ENCODE measurements around the gene C5. TPM values are rescaled to one million over a fixed set of nuclear protein-coding genes. Genes with fewer than 3 reads are reported as not detected.

C5 gene
- total RNA-seq, 1 experiment from 2014 or later: 0.66 TPM

GRCh38 chr9:120935383-120935857 is 114.7 kb downstream of the C5 start:
- H3K4me1 ChIP-seq (ENCODE audit: control insufficient read depth in 1 of 2, insufficient read depth in 2 of 2, low read length in 2 of 2): peaks cover 18 to 26% of the 10 kb centered on the region in 2 experiments
- intact Hi-C loops (cut with micrococcal nuclease): loop anchor here (5.0 kb wide), 1 partner anchor 58 kb away; the partner anchor contains the start of gene PHF19
- no peaks in the 10 kb centered on the region for H3K36me3 ChIP-seq (ENCODE audit: control insufficient read depth in 1 of 2, insufficient read depth in 2 of 2, low read length in 2 of 2)
- POLR2A ChIA-PET: interaction anchor here (0.8 kb wide), 1 partner anchor 527 kb away, joined by 3 read pairs; no protein-coding TSS in a partner anchor
- TF ChIP-seq EGR1 (IDR thresholded peaks at IDR 0.05; ENCODE audit: low read depth): no peak
- TF ChIP-seq EZH2 (IDR thresholded peaks at IDR 0.05): no peak
- TF ChIP-seq MAX (IDR thresholded peaks at IDR 0.05): peak; percentile 44; the same call in 1 of the 2 replicates
- no peak for TF ChIP-seq FOSL1 (IDR thresholded peaks at IDR 0.05; ENCODE audit: low read depth)
- peak; percentile 36; the same call in 1 of the 2 replicates for TF ChIP-seq POLR2AphosphoS5 (IDR thresholded peaks at IDR 0.05; ENCODE audit: low read depth, low read length)
- no peak for TF ChIP-seq REST (IDR thresholded peaks at IDR 0.05; ENCODE audit: low read depth)
- no peak for TF ChIP-seq EZH2phosphoT487 (IDR thresholded peaks at IDR 0.05; ENCODE audit: borderline replicate concordance)
- TF ChIP-seq JUND (IDR thresholded peaks at IDR 0.05): no peak
- peak; percentile 52 for ATAC-seq
- H2AFZ ChIP-seq (ENCODE audit: low read depth, low read length, poor library complexity, severe bottlenecking): peak overlapping the region; percentile 45
- H3K4me3 ChIP-seq (replicated peaks in 1 of 2; ENCODE audit: low read depth in 1 of 2, low read length in 2 of 2): no peak overlapping the region
- no peaks in the 10 kb centered on the region for H3K27me3 ChIP-seq (ENCODE audit: insufficient read depth, low read length)
- RAD21 ChIA-PET (ENCODE audit: low non-redundant PET in 1 of 2, low total read pairs in 2 of 2, uncharacterized antibody in 2 of 2, unreplicated experiment in 2 of 2): no interaction called here
- DNase-seq (ENCODE audit: low read depth, low spot score): no peak
- H3K4me2 ChIP-seq (ENCODE audit: low read length): peak overlapping the region; percentile 45
- H3K79me2 ChIP-seq (ENCODE audit: insufficient read depth, low read length): no peaks in the 10 kb centered on the region
- H3K9me3 ChIP-seq (ENCODE audit: control insufficient read depth in 1 of 2, insufficient read depth in 1 of 2, low read depth in 1 of 2, low read length in 2 of 2): no peaks in the 10 kb centered on the region
- no peaks in the 10 kb centered on the region for H4K20me1 ChIP-seq (ENCODE audit: insufficient read depth)
- H3K27ac ChIP-seq (ENCODE audit: low read depth, low read length): no peak overlapping the region
- BruUV-seq (replicated peaks): no TSS peak
- H3K9me2 ChIP-seq (ENCODE audit: insufficient read depth): no peaks in the 10 kb centered on the region
- H3K9ac ChIP-seq (ENCODE audit: low read length): no peak overlapping the region
- CTCF ChIA-PET: interaction anchor here (0.7 to 3.9 kb wide), 3 partner anchors 46 to 179 kb away, joined by 3 to 29 read pairs (median 7); no protein-coding TSS in a partner anchor

Data from HCT116 (cell line).